RCC 7860 (cell line): ENCODE data around the gene RAB34.
"Not testable (repeated sequence)": the region's sequence is repeated elsewhere in the genome, so short reads cannot be mapped to it uniquely, and the experiment has no call there.

Experiments used
- DNase-seq: peaks from one replicate; pipeline ENCODE4 v3.0.0-alpha.2; 2015; ENCODE audit warnings: low spot score
- FAIRE-seq: peaks from 2 replicates; lab custom pipeline; 2012; peaks lifted over from hg19 to GRCh38; lab: Jason Lieb, UNC

RAB34 gene

DNA sequence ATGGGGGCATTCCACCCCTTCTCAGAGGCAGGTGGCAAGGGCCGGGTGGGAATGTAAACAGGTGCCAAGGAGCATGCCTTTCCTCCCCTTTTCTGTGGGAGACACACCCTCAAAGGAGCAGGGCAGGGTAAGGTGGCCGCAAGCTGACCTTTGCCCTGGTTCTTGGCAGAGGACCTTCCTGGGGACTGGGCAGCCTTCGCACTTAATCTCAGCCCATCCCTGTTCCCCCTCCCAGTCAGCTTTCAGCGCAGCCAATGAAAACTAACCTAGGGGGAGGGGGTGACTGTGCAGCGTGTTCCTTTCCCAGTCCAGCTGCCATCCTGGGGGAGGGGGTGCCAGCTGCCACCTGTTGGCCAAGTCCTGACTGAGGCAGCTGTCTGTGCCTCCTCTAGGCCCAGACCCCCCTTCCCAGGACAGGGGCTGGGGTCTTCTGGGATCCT is 29.0 kb upstream of the RAB34 start:
- FAIRE-seq: no peak
- DNase-seq: no peak

DNA sequence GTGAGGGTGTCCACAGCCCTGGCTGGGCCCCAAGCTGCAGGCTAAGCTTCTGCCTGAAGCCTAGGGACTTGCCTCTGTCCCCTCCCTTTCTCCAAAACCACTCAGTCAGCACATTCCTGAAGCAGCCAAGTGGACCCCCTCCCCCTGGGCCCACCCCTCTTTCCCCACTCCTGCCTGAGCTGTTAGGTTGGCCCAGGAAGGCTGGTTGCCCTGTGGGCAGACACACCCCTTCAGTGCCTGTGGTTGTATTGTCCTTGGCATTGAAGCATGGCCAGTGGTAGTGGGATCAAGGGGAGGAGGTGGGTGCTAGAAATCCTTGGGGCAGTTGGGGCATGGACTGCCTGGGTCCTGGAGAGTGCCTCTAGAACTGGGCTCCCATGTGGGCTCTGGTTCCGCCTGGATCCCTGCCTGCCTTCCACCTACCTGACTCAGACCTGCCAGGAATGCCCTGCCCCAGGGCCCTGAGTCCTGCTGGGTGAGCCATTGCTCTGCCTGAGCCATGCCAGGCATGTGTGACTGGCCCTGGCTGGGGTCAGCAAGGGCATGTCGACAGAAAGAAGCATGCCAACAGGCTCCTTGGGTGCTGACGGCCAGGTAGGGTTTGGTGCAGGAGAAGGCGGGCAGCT is 28.2 kb upstream of the RAB34 start:
- no peak for FAIRE-seq
- peak; percentile 50 for DNase-seq

DNA sequence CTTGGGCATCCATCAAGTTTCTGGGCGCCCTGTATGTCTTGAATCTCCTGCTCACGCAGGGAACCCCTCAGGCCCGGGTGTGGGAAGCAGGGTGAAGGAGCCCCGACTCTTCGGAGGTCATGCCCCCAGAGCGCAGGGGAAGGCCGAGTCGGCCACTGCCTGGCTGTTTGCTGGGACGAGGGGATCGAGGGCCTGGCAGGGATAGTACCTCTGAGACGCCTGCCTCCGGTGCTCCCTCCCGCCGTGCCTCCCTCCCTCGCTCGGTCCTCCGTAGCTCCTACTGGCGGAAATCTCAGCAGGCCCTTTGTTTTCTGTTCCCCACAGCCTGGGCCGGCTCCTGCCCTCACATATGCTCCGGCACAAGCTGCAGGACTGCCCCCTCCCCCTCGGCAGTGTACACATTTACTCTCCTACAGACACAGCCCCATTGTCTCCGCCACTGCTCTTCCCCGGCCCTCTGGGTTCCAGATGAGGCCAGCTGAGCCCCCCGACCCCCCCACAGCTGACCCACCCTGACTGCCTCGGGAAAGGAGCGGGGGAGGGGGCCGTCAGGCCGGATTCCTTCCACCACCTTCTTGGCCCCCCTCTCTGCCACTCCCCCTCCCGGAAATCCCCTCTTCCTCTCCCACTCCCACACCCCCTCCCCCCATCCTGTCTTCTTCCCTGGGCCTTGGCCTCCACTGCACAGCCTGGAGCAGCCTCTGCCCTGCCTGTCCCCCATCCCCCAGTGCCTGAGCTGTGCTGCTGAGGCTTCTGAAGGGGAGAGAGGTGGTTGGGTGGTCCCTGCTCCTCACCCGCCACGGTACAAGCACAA is 27.5 kb upstream of the RAB34 start:
- DNase-seq (peak; percentile 37), FAIRE-seq (no peak)

DNA sequence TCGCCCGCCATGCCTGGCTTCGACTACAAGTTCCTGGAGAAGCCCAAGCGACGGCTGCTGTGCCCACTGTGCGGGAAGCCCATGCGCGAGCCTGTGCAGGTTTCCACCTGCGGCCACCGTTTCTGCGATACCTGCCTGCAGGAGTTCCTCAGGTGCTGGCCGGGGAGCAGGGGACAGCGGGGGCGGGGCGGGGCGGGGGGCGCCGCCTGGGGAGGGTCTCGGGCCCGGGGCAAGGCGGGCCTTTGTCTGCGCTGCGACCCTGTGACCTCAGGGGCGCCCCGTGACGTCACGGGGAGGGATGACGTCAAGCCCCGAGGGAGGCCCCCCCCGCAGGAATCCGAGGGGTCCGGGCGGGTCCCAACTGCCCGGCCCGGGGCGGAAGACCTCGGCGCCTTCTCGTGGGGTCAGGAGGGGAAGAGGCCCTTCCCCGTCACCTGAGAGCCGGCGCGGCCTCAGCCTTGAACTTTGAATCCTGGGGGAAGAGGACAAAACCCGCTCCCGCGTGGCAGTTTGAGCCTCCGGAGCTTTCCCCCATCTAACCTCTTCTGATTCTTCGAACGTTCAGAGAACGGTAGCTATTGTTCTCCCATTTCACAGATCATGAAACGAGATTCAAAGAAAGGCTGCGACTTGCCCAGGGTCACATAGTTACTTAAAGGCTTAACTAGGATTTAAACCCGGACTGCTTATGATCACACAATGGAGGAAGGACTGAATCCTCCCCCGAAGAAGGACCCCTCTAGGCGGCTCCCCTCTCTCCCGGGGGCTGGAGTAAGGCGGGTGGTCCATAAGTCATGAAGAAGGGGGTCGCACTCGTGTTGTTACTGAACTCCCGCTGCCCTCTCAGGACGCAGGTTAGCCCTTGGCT is 26.7 kb upstream of the RAB34 start:
- DNase-seq (peak; percentile 26), FAIRE-seq (no peak)

DNA sequence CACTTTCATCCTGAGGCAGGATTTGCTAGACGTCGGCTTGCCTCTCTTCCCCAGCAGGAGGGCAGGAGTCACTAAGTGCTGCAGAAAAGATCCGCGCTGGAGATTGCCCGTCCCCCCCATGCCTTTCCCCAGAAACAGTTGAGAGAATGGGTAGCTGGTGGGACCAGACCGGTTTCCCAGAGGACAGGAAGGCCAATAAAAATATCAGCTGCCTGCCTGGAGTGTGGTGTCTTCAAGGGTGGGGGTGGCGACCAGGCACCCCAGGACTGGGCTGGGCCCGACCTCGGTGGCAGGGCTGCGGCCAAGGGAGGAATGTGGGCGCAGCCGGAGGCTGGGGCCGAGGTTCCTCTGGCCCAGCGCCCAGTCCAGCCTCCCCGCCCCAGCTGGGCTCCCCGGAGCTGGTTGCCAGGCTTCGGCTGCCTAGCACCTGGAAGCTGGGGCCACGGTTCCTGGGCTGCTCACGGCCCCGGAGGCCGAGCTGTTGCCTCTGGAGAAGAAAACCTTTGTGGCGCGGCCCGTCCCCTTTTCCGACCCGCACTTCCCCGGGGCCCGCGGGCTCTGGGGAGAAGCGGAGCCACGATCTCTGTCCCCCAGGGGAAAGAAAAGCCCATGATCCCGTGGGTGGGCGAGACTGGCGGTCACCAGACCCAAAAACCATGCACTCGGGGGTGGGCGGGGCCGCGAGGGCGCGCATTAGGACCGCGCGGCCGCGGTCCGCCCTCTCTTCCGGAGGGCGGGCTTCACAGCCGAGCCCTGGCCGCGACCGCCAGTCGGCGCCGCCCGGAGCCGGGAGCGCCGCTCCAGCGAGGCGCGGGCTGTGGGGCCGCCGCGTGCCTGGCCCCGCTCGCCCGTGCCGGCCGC is 25.8 kb upstream of the RAB34 start, which contains the start of gene TRAF4:
Gene TRAF4, plus strand, starts transcription at position 769 of the 861 bp plus-strand sequence. CDS start 102 bp downstream, outside the sequence.
- FAIRE-seq (no peak), DNase-seq (peak; percentile 89)

DNA sequence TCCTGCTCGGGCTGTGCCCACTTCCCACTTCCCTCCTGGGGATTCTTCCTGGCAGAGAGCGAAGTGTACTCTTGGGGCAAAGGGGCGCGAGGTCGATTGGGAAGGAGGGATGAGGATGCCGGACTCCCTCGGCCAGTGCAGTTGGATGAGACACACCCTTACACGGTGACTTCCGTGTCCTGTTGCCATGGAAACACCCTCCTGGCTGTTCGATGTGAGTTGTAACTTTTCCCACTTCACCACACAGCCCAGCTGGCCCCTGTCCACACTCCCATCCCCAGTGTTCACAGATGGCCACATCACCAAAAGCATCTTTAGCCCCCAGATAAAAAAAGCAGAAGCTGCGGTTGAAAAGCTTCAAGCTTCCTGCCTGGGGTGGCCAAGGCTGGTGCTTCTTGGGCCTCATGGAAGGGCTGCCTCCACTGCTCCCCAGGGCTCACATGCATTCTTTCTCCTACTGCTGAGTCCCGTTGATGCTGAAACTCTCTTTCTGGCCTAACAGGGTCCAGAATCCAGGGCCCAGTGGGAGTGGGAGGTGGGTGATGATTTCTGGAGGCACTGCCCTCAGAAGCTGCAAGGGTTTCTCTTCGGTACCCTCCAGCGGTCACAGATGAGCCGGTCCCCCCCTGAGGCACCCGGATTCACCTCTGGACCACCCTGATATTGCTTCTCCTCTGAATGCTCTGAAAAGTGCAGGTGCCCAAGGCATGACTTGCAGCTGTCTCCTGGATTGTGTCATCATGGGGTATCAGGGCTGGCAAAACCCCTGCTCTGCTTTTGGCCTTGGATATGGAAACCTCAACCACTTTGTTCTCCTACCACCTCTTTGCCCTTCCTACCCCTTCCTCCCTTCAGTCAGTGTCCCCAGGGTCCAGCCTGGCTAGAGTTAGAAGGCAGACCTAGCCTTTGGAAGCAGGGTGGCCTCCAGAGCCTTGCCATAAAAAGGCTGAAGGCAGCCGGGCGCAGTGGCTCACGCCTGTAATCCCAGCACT is 24.0 kb upstream of the RAB34 start:
- no peak for FAIRE-seq
- DNase-seq: no peak

DNA sequence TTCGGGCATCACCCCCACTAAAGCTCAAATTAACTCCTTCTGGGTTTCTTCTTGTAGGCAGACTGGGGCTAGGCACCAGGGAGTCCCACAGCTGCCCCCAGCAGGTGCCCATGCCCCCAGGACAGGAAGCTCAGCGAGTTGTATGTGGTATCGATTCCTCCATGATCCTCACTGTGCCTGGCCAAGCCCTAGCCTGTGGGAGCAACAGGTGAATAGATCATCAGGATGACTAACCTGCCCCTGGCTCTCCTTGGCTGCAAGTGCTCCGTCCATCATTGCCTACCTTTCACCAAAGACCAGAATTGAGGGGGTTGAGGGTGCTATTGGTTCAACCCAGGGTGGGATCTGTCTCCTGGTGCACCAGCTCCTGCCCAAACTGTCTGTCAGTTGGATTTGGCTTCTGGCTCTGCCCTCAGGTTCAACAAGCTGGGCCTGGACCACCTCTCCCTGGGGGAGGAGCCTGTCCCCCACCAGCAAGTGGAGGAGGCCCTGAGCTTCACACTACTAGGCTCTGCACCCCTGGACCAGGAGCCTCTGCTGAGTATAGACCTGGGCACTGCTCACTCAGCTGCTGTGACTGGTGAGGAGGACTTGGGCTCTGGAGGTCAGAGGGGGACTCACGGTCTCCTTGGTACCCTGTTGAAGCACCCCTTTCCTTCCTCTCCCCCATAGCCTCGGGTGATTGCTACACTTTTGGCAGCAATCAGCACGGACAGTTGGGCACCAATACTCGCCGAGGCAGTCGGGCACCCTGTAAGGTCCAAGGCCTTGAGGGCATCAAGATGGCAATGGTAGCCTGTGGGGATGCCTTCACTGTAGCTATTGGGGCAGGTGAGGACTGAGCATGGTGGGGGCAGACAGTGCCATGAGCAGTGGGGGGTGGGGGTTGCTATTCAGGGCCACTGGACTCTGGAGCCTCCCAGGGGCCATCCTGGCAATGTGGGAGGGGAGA is 23.0 kb upstream of the RAB34 start:
- FAIRE-seq (no peak), DNase-seq (no peak)

DNA sequence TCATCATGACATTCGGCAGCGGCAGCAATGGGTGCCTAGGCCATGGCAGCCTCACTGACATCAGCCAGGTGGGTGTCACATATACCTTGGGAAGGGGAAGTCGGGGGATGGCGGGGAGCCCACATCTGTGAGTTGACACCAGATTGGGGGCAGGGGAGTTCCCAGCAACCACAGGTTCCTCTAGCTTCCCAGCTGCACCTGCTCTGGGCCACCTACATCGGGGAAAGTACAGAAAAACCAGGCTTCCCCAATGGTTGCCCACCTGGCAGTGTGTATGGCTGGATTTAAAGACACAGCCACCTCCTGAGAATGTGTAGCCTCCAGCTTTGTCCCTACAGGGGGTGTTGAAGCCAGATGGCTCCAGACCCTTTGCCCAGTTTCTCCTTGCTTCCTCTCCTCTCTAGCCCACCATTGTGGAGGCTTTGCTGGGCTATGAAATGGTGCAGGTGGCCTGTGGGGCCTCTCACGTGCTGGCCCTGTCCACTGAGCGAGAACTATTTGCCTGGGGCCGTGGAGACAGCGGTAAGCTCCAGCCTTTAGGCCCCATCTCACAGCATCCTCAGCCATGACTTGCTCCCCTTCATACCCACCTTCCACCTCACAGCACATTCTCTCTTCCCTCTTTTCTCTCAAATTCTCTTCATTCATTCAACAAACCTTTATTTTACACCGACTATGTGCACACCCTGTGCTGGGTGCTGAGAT is 21.2 kb upstream of the RAB34 start:
- DNase-seq (no peak), FAIRE-seq (no peak)

DNA sequence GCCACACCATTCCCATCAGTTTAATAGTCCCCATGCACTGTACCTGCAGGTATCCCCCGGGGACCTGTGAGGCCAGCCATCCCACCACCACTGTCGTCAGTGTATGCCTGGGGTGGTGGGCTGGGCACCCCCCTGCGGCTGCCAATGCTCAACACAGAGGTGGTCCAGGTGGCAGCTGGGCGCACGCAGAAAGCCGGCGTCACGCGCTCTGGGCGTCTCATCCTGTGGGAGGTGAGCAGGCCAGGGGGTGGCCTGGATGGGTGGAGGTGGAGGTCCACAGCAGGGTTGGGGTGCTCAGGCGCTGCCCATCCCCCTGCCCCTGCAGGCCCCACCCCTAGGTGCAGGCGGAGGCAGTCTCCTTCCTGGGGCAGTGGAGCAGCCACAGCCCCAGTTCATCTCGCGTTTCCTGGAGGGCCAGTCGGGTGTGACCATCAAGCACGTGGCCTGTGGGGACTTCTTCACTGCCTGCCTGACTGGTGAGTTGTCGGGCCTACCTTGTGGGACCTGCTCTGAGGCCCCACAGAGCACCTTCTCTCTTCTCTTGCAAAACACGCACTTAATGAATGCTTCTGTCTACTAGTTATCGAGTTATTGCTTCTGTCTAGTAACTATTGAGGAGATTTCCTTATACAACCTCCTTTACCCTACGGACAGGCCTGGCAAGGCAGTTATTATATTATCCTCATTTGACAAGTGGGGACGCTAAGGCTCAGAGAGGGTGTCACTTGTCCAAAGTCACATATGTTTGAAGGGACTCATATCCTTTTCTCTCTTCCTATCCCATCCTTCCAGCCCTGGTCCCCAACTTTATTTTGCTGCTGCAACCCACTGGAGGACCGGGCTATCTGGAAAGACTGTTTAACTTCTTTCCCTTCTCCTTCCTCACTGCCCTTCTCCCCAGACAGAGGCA is 20.4 kb upstream of the RAB34 start:
- DNase-seq: no peak
- FAIRE-seq: no peak

DNA sequence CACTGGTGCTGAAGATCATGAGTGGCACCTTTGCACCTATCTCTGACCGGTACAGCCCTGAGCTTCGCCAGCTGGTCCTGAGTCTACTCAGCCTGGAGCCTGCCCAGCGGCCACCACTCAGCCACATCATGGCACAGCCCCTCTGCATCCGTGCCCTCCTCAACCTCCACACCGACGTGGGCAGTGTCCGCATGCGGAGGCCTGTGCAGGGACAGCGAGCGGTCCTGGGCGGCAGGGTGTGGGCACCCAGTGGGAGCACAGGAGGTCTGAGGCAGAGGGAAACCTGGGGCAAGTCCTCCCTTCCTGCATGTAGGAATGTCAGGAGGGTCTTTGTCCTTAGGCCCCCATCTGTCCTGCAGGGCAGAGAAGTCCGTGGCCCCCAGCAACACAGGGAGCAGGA is 19.6 kb upstream of the RAB34 start:
- FAIRE-seq (no peak), DNase-seq (no peak)

DNA sequence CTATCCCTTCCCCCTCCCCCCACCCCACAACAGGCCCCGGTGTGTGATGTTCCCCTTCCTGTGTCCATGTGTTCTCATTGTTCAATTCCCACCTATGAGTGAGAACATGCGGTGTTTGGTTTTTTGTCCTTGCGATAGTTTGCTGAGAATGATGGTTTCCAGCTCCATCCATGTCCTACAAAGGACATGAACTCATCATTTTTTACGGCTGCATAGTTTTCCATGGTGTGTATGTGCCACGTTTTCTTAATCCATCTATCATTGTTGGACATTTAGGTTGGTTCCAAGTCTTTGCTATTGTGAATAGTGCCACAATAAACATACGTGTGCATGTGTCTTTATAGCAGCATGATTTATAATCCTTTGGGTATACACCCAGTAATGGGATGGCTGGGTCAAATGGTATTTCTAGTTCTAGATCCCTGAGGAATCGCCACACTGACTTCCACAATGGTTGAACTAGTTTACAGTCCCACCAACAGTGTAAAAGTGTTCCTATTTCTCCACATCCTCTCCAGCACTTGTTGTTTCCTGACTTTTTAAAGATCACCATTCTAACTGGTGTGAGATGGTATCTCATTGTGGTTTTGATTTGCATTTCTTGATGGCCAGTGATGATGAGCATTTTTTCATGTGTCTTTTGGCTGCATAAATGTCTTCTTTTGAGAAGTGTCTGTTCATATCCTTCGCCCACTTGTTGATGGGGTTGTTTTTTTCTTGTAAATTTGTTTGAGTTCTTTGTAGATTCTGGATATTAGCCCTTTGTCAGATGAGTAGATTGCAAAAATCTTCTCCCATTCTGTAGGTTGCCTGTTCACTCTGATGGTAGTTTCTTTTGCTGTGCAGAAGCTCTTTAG is 18.5 kb upstream of the RAB34 start:
- DNase-seq, FAIRE-seq: not testable (repeated sequence)

DNA sequence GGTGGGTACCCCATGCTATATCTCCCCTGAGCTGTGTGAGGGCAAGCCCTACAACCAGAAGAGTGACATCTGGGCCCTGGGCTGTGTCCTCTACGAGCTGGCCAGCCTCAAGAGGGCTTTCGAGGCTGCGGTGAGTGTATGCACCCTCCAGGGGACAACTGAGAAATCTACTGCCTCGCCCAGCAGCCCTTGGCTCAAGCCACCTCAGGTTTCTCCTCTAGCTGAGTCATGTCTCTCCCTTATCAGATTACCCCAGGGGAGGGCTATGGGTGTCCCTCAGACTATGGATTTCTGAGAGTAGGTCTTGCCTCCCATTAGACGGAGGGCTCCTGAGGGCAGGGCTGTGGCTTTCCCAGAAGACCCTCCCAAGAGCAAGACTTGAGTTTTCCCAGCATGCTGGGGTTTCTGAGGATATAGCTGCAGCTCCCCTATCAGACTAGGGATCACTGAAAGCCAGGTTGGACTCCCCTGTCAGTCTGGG is 17.6 kb upstream of the RAB34 start:
- no peak for FAIRE-seq

DNA sequence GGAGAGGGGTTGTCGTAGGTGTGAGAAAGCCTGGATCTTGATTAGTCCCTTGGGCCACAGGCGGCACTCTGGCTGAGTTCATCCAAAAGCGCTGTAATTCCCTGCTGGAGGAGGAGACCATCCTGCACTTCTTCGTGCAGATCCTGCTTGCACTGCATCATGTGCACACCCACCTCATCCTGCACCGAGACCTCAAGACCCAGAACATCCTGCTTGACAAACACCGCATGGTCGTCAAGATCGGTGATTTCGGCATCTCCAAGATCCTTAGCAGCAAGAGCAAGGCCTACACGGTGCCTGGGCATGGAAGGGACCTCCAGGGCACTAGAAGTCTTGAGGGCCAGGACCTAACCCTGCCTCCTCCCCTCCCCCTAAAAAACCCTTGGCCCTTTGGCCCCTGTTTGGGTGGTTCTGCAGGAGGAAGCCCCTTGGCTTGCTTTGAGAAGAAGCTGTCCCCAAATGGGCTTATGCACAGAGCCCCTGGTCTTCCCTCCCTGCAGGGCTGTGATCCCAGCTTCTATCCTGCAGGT is 17.1 kb upstream of the RAB34 start:
- no peak for FAIRE-seq
- DNase-seq: no peak

More for the DNA sequence above, 17.6 kb upstream of the RAB34 start:
- no peak for DNase-seq

DNA sequence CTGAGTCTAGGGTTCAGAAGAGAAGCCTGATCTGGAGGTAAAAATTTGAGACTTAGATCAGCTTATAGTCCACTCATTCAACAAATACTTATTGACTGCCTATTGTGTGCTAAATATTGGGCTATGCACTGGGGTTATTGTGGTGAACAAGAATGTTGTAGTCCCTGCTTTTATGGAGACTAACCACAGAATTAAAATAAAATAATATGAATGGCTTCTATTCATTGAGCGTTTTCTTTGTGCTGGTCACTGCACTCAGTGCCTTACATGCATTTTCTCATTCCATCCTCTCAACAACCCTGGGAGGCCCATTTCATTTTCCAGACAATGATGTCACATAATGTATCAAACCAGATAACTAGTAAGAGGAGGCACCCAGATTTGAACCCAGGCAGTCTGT is 15.7 kb upstream of the RAB34 start:
- FAIRE-seq: no peak
- no peak for DNase-seq

DNA sequence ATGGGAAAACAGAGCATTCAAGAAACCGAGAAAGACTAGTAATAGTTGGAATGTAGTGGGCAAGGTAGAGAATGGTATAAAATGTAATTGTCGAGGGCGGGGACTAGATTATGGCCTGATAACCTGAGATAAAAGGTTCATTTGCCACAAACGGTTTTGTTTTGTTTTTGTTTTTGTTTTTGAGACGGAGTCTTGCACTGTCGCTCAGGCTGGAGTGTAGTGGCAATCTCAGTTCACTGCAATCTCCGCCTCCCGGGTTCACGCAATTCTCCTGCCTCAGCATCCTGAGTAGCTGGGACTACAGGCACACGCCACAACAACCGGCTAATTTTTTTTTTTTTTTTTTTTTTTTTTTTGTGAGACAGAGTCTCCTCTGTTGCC is 12.3 kb upstream of the RAB34 start:
- FAIRE-seq (no peak), DNase-seq (no peak)
